H1 (cell line): ENCODE measurements around the gene COX7C. TPM values are rescaled to one million over a fixed set of nuclear protein-coding genes. Genes with fewer than 3 reads are reported as not detected.

ENCODE experiments used
- CTCF ChIA-PET: fragments of 300-600 bp; sonication (Branson Sonifier 250); formaldehyde crosslinking; loops from one replicate; lab custom pipeline; 2021; ENCODE audit not compliant: partially characterized antibody; lab: Charles Lee
- POLR2A ChIA-PET: fragments of 300-600 bp; sonication (Branson Sonifier 250); formaldehyde crosslinking; loops from one replicate; lab custom pipeline; 2021; ENCODE audit warnings: inconsistent platforms; ENCODE audit not compliant: partially characterized antibody; lab: Charles Lee
- DNase-seq, 2 experiments: peaks; one replicate each; pipeline versions ENCODE4 v3.0.0 to v3.0.0-alpha.2; 2010 to 2022; ENCODE audit warnings: low spot score in 2 of 2, low read depth in 1 of 2, mixed read lengths in 1 of 2
- FAIRE-seq: peaks from 2 replicates; lab custom pipeline; 2011; peaks lifted over from hg19 to GRCh38; lab: Jason Lieb, UNC
- H2AFZ ChIP-seq: 2 replicates; pipeline ENCODE4 v1.8.1; 2012; ENCODE audit warnings: low read length, inconsistent platforms
- H2AK5ac ChIP-seq: 2 replicates; pipeline ENCODE4 v1.6.1; 2013; ENCODE audit warnings: low read depth, low read length
- H2BK120ac ChIP-seq: replicated peaks from 2 replicates; pipeline ENCODE3; 2013; ENCODE audit warnings: low read depth, low read length, inconsistent platforms
- H2BK12ac ChIP-seq: 2 replicates; pipeline ENCODE4 v1.6.1; 2013; ENCODE audit warnings: low read depth, low read length
- H2BK15ac ChIP-seq: 2 replicates; pipeline ENCODE4 v1.6.1; 2013; ENCODE audit warnings: low read length
- H2BK20ac ChIP-seq: 2 replicates; pipeline ENCODE4 v1.6.1; 2013; ENCODE audit warnings: low read length
- H2BK5ac ChIP-seq: 2 replicates; pipeline ENCODE4 v1.6.1; 2013; ENCODE audit warnings: low read depth, low read length
- H3K14ac ChIP-seq: 2 replicates; pipeline ENCODE4 v1.6.1; 2013; ENCODE audit warnings: inconsistent platforms; ENCODE audit not compliant: insufficient read length
- H3K18ac ChIP-seq: 2 replicates; pipeline ENCODE4 v1.6.1; 2013; ENCODE audit warnings: low read length; ENCODE audit errors: extremely low read depth
- H3K23ac ChIP-seq: 2 replicates; pipeline ENCODE4 v1.6.1; 2013; ENCODE audit warnings: inconsistent platforms; ENCODE audit not compliant: insufficient read length
- H3K23me2 ChIP-seq: 2 replicates; pipeline ENCODE4 v1.6.1; 2013; ENCODE audit warnings: low read depth, low read length
- H3K27ac ChIP-seq: 2 replicates; pipeline ENCODE4 v1.6.1; 2011; ENCODE audit warnings: low read depth, low read length, inconsistent platforms
- H3K27me3 ChIP-seq, 4 experiments: replicated peaks in 1 of 4; 1 replicate in 1 of 4; 2 replicates in 3 of 4; pipeline versions ENCODE4 v1.6.1 to v1.8.1; 2011 to 2013; ENCODE audit warnings: low read length in 3 of 4, mild to moderate bottlenecking in 3 of 4, inconsistent platforms in 2 of 4, mixed read lengths in 2 of 4, moderate library complexity in 1 of 4; ENCODE audit not compliant: control insufficient read depth in 3 of 4, insufficient read depth in 3 of 4; ENCODE audit errors: extremely low read depth in 1 of 4
- H3K36me3 ChIP-seq, 4 experiments: 2 replicates each; pipeline versions ENCODE4 v1.6.1 to v1.8.1; 2011 to 2013; ENCODE audit warnings: mild to moderate bottlenecking in 4 of 4, low read length in 3 of 4, moderate library complexity in 2 of 4, control low read depth in 1 of 4, inconsistent platforms in 1 of 4; ENCODE audit not compliant: insufficient read depth in 4 of 4, control insufficient read depth in 2 of 4
- H3K4ac ChIP-seq: replicated peaks from 2 replicates; pipeline ENCODE3; 2013; ENCODE audit warnings: low read length, low read depth, mixed read lengths, inconsistent platforms; ENCODE audit not compliant: insufficient read length
- H3K4me1 ChIP-seq, 4 experiments: replicated peaks in 1 of 4; 1 replicate in 1 of 4; 2 replicates in 3 of 4; pipeline versions ENCODE4 v1.6.1 to v1.8.1; 2011 to 2013; ENCODE audit warnings: low read length in 3 of 4, inconsistent platforms in 2 of 4, mixed read lengths in 1 of 4; ENCODE audit not compliant: insufficient read depth in 4 of 4, control insufficient read depth in 3 of 4
- H3K4me2 ChIP-seq, 2 experiments: 2 replicates each; pipeline versions ENCODE4 v1.6.1 to v1.8.1; 2011 to 2013; ENCODE audit warnings: low read depth in 2 of 2, low read length in 2 of 2, control low read depth in 1 of 2, inconsistent platforms in 1 of 2, mild to moderate bottlenecking in 1 of 2; ENCODE audit not compliant: insufficient read depth in 1 of 2
- H3K4me3 ChIP-seq, 4 experiments: fragments of 200-600, 300-600 bp in 1 of 4; sonication (generic), shearing (Covaris generic), sonication (Bioruptor Twin) in 1 of 4; 2 replicates each; pipeline versions ENCODE4 v1.5.1 to v1.8.1; 2011 to 2016; ENCODE audit warnings: low read length in 4 of 4, low read depth in 3 of 4, control low read depth in 2 of 4, inconsistent platforms in 2 of 4, mild to moderate bottlenecking in 2 of 4, mixed read lengths in 1 of 4, moderate library complexity in 1 of 4; ENCODE audit not compliant: insufficient read depth in 2 of 4; ENCODE audit errors: extremely low read depth in 1 of 4
- H3K56ac ChIP-seq: replicated peaks from 2 replicates; pipeline ENCODE3; 2013; ENCODE audit warnings: low read depth, mild to moderate bottlenecking, mixed read lengths, low read length, inconsistent platforms; ENCODE audit not compliant: insufficient read length
- H3K79me1 ChIP-seq: 2 replicates; pipeline ENCODE4 v1.6.1; 2013; ENCODE audit warnings: low read depth, low read length, control low read depth
- H3K79me2 ChIP-seq, 2 experiments: 2 replicates each; pipeline versions ENCODE4 v1.6.1 to v1.8.1; 2012 to 2013; ENCODE audit warnings: low read length in 2 of 2, mild to moderate bottlenecking in 2 of 2, inconsistent platforms in 1 of 2; ENCODE audit not compliant: insufficient read depth in 2 of 2, control insufficient read depth in 1 of 2
- H3K9ac ChIP-seq, 4 experiments: replicated peaks in 1 of 4; 1 replicate in 1 of 4; 2 replicates in 3 of 4; pipeline versions ENCODE4 v1.6.1 to v1.8.1; 2011 to 2013; ENCODE audit warnings: low read depth in 3 of 4, low read length in 3 of 4, control low read depth in 2 of 4, mild to moderate bottlenecking in 2 of 4, moderate library complexity in 2 of 4, inconsistent platforms in 1 of 4; ENCODE audit errors: extremely low read depth in 1 of 4
- H3K9me3 ChIP-seq, 2 experiments: 2 replicates each; pipeline versions ENCODE4 v1.6.1 to v1.8.1; 2012 to 2013; ENCODE audit warnings: mild to moderate bottlenecking in 2 of 2, moderate library complexity in 2 of 2, control low read depth in 1 of 2, inconsistent platforms in 1 of 2, low read depth in 1 of 2, low read length in 1 of 2, mixed read lengths in 1 of 2; ENCODE audit not compliant: insufficient read depth in 2 of 2
- H4K20me1 ChIP-seq, 2 experiments: replicated peaks in 1 of 2; 2 replicates each; pipeline versions ENCODE3 to v1.8.1; 2011 to 2013; ENCODE audit warnings: inconsistent platforms in 2 of 2, low read length in 2 of 2, mild to moderate bottlenecking in 1 of 2; ENCODE audit not compliant: insufficient read depth in 2 of 2, control insufficient read depth in 1 of 2
- H4K5ac ChIP-seq: 2 replicates; pipeline ENCODE4 v1.6.1; 2013; ENCODE audit warnings: low read length, low read depth, mixed read lengths, inconsistent platforms; ENCODE audit not compliant: insufficient read length
- H4K8ac ChIP-seq: 2 replicates; pipeline ENCODE4 v1.8.0; 2013; ENCODE audit warnings: mild to moderate bottlenecking, moderate library complexity, low read length, inconsistent platforms; ENCODE audit not compliant: insufficient read depth; ENCODE audit errors: extremely low read depth
- H4K91ac ChIP-seq: replicated peaks from 2 replicates; pipeline ENCODE3; 2013; ENCODE audit warnings: low read length, mixed read lengths, inconsistent platforms; ENCODE audit not compliant: insufficient read length
- BRCA1 ChIP-seq: IDR thresholded peaks from 2 replicates; pipeline ENCODE4 v1.6.1; 2012; ENCODE audit warnings: low read depth, low read length, improper control_type of control experiment
- EGR1 ChIP-seq: IDR thresholded peaks from 2 replicates; pipeline ENCODE4 v1.6.1; 2011; ENCODE audit warnings: low read depth, low read length, borderline replicate concordance
- FOSL1 ChIP-seq: IDR thresholded peaks from 2 replicates; pipeline ENCODE4 v1.6.1; 2011; ENCODE audit warnings: mild to moderate bottlenecking, low read depth, low read length, moderate library complexity; ENCODE audit not compliant: insufficient read depth
- NANOG ChIP-seq: IDR thresholded peaks from 2 replicates; pipeline ENCODE4 v1.6.1; 2011; ENCODE audit warnings: low read length, low read depth, mild to moderate bottlenecking, inconsistent platforms; ENCODE audit not compliant: insufficient read depth, poor library complexity, severe bottlenecking
- NRF1 ChIP-seq: IDR thresholded peaks from 2 replicates; pipeline ENCODE4 v1.6.1; 2011; ENCODE audit warnings: mild to moderate bottlenecking, low read depth, low read length, improper control_type of control experiment
- POLR2A ChIP-seq, 2 experiments: IDR thresholded peaks; 1 replicate in 1 of 2; 2 replicates in 1 of 2; pipeline ENCODE4 v1.6.1; 2011; ENCODE audit warnings: low read depth in 2 of 2, low read length in 2 of 2, mild to moderate bottlenecking in 2 of 2; ENCODE audit errors: control extremely low read depth in 1 of 2
- SP4 ChIP-seq: IDR thresholded peaks from 2 replicates; pipeline ENCODE4 v1.6.1; 2012; ENCODE audit warnings: low read length, inconsistent platforms
- TAF1 ChIP-seq: IDR thresholded peaks from 2 replicates; pipeline ENCODE4 v1.6.1; 2011; ENCODE audit warnings: mild to moderate bottlenecking, low read depth, low read length
- TAF7 ChIP-seq: optimal IDR thresholded peaks from 2 replicates; pipeline ENCODE3; 2011; ENCODE audit warnings: low read depth, mild to moderate bottlenecking, inconsistent platforms, low read length, moderate library complexity, borderline replicate concordance
- TBP ChIP-seq: IDR thresholded peaks from 2 replicates; pipeline ENCODE4 v1.6.1; 2011; ENCODE audit warnings: low read depth, low read length, improper control_type of control experiment
- TEAD4 ChIP-seq: IDR thresholded peaks from 2 replicates; pipeline ENCODE4 v1.6.1; 2012; ENCODE audit warnings: low read depth, low read length, inconsistent platforms, mixed read lengths
- polyA plus RNA-seq, 7 experiments: library from polyadenylated mRNA; depleted of rRNA in 3 of 7; stranded (reverse) in 5 of 7; unstranded in 2 of 7; fragments of >200 nt in 5 of 7; fragments of 200-250 nt in 2 of 7; gene quantifications; 1 replicate in 5 of 7; 2 replicates in 1 of 7; 4 replicates in 1 of 7; pipeline versions ENCODE4 v1.2.1 to v1.2.3, GENCODE V29; 2011 to 2013; ENCODE audit warnings: missing spikeins in 2 of 7, mixed read lengths in 2 of 7
- total RNA-seq: library from RNA; stranded (reverse); fragmentation: NEBNext Ultra II Directional; extraction: Animal tissue kit (Norgen Biotek cat#: 25700); gene quantifications from 2 replicates; pipeline ENCODE4 v1.2.1, GENCODE V29; 2021

COX7C gene
- total and polyA plus RNA-seq, 2 of the 8 experiments (the other 6 are each of a cell fraction or from before 2014, with no cell fraction given): 1,059 to 1,207 TPM

- Histone ChIP-seq H2BK15ac (no peak overlapping the region), H3K23ac (no peak overlapping the region), H3K79me2 (no peaks in the 10 kb centered on the region), H2AK5ac (no peak overlapping the region), H3K9me3 (no peaks in the 10 kb centered on the region), H4K20me1 (no peaks in the 10 kb centered on the region), H3K4me2 (no peak overlapping the region), H2BK20ac (no peak overlapping the region), H3K18ac (no peak overlapping the region), H3K27ac (no peak overlapping the region), H3K79me1 (no peaks in the 10 kb centered on the region), H2BK12ac (no peak overlapping the region), H3K4me1 (no peaks in the 10 kb centered on the region), H3K23me2 (no peaks in the 10 kb centered on the region), H3K27me3 (no peaks in the 10 kb centered on the region), H2BK5ac (no peak overlapping the region), H4K8ac (no peak overlapping the region), H3K36me3 (peaks cover 4 to 16% (median 8%) of the 10 kb centered on the region in 4 experiments; a peak in 6 of 8 replicates), H4K5ac (no peak overlapping the region), H2BK120ac (no peak overlapping the region), H3K14ac (no peak overlapping the region), H2AFZ (no peak overlapping the region), H4K91ac (no peak overlapping the region), H3K9ac (no peak overlapping the region), H3K56ac (no peak overlapping the region), H3K4me3 (no peak overlapping the region), H3K4ac (no peak overlapping the region)
- CTCF ChIA-PET: interaction anchor here (1.0 to 1.9 kb wide), 3 partner anchors 12 to 58 kb away, joined by 3 to 7 read pairs (median 3); no protein-coding TSS in a partner anchor
- FAIRE-seq (no peak), DNase-seq (no peak)
- POLR2A ChIA-PET: interaction anchor here (0.7 to 11.5 kb wide), 3 partner anchors 8 to 15 kb away, joined by 3 to 138 read pairs (median 6); no protein-coding TSS in a partner anchor
- TF ChIP-seq POLR2A (IDR thresholded peaks at IDR 0.05; ENCODE audit: control extremely low read depth in 1 of 2, low read depth in 2 of 2, low read length in 2 of 2) (no peak), FOSL1 (no peak), NANOG (no peak), TAF1 (no peak), SP4 (no peak), TBP (no peak), TAF7 (no peak), EGR1 (no peak), BRCA1 (no peak), NRF1 (no peak), TEAD4 (no peak)
Observed at GRCh38 chr5:86626149-86626548, 8.4 kb downstream of the COX7C start.
